ENCODE data around the gene CSPG4. TPM values are rescaled to one million over a fixed set of nuclear protein-coding genes. Genes with fewer than 3 reads are reported as not detected.

CSPG4 gene
- total RNA-seq, 6 experiments from 2014 or later: 81.2 to 111 (median 95.7) TPM

DNA sequence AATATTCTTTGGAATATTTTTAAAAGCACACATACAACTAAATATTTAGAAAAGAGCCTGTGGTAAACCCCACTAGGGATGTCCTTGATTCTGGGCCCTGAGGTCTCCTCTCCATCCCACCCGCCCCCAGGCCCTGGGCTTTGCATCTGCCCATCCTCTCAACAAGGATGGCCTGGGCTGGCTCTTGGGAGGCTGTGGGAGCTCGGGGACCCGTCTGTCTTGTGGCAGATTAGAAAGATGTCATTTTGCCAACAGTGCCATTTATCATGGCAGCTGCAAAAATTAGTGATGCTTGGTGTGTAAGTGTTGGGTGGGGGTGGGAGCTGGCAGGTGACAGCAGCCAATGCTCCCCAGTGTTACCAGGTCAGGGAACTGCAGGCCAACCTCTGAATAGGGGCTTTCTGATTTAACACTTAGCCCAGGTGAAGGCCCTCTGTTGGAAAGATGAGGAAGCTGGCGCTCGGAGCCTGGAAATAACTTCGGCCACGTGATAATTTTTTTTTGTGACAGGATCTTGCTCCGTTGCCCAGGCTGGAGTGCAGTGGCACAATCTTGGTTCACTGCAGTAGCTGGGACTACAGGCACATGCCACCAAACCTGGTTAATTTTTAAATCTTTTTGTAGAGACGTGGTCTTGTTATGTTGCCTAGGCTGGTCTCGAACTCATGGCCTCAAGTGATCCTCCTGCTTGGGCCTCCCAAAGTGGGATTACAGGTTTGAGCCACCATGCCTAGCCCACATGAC, 16.9 kb upstream of the CSPG4 start:
- H3K9me3 Mint-ChIP-seq: no peaks in the 10 kb centered on the region
- H3K36me3 Mint-ChIP-seq (ENCODE audit: low read depth): no peaks in the 10 kb centered on the region
- no peak for DNase-seq
- peaks cover 3% of the 10 kb centered on the region; the same call in 1 of the 2 replicates for H3K27me3 Mint-ChIP-seq (ENCODE audit: insufficient read depth)
- no peak overlapping the region for H3K4me3 Mint-ChIP-seq
- H3K27ac Mint-ChIP-seq: no peak overlapping the region
- TF ChIP-seq CTCF (IDR thresholded peaks at IDR 0.05): no peak
- peaks cover 20% of the 10 kb centered on the region for H3K4me1 Mint-ChIP-seq (ENCODE audit: low read depth)

DNA sequence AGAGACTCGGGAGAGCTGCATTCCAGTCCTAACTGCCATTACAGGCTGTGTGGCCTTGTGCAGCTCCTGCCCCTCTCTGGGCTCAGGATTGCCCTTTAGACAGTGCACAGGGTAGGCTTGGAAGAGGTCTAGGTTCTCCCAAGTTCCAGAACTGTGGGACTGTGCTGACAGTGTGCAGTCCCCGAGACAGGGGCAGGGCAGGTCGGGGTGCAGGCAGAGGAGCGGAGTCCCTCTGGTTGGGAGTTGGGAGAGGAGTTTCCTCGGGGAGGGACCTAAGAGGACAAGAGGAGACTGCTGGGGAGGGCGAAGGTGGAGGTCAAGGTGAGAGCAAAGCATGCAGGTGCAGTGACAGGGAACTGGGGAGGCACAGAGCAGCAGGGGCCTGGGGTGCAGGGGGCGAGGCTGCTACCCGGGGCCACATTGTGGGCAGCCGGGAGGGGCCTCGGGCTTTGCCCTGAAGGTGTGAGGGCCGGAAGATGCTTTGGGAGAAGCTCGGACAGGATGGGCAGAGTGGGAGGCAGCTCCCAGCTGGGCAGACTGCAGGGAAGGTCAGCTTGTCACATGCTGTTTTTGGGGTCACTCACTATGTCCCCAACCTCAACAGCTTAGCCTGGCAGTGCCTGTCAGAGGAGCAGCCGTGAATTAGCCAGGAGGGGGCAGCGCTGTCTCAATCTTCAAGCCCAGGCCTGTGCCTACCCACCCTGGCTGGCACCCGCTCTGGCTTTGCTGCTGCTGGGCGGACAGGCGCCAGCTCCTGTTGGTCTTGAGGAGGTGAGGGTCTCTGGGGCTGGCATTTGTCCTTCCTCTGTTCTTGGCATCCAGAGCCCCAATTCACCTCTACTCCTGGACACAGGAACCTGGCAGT, 15.4 kb upstream of the CSPG4 start:
- Mint-ChIP-seq H3K9me3 (no peaks in the 10 kb centered on the region), H3K36me3 (ENCODE audit: low read depth) (no peaks in the 10 kb centered on the region), H3K4me1 (ENCODE audit: low read depth) (peaks cover 34% of the 10 kb centered on the region), H3K4me3 (no peak overlapping the region), H3K27ac (no peak overlapping the region), H3K27me3 (ENCODE audit: insufficient read depth) (peaks cover under 1% of the 10 kb centered on the region; the same call in 1 of the 2 replicates)
- TF ChIP-seq CTCF (IDR thresholded peaks at IDR 0.05): peak; percentile 81
- no peak for DNase-seq

- no peaks in the 10 kb centered on the region for H3K36me3 Mint-ChIP-seq (ENCODE audit: low read depth)
- peaks cover 25% of the 10 kb centered on the region for H3K4me1 Mint-ChIP-seq (ENCODE audit: low read depth)
- no peaks in the 10 kb centered on the region for H3K9me3 Mint-ChIP-seq
- DNase-seq: no peak
- TF ChIP-seq CTCF (IDR thresholded peaks at IDR 0.05): no peak
- no peaks in the 10 kb centered on the region; the same call in 1 of the 2 replicates for H3K27me3 Mint-ChIP-seq (ENCODE audit: insufficient read depth)
- no peak overlapping the region for H3K4me3 Mint-ChIP-seq
- no peak overlapping the region for H3K27ac Mint-ChIP-seq
Measured at GRCh38 chr15:75727031-75727531, 14.4 kb upstream of the CSPG4 start.

- no peak for DNase-seq
- Mint-ChIP-seq H3K27me3 (ENCODE audit: insufficient read depth) (peaks cover 3% of the 10 kb centered on the region; the same call in 1 of the 2 replicates), H3K4me1 (ENCODE audit: low read depth) (peaks cover 22% of the 10 kb centered on the region), H3K36me3 (ENCODE audit: low read depth) (no peaks in the 10 kb centered on the region), H3K9me3 (no peaks in the 10 kb centered on the region), H3K27ac (no peak overlapping the region), H3K4me3 (no peak overlapping the region)
- no peak for TF ChIP-seq CTCF (IDR thresholded peaks at IDR 0.05)
Measured at GRCh38 chr15:75725719-75726607, 13.3 kb upstream of the CSPG4 start.
